GM15510 (cell line): ENCODE measurements around the gene FRMD4A.

Experiments
- POLR2A ChIP-seq: IDR thresholded peaks from 3 replicates; pipeline ENCODE4 v1.6.1; 2011; ENCODE audit warnings: borderline replicate concordance; ENCODE audit not compliant: insufficient read length; ENCODE audit errors: extremely low read depth

The FRMD4A gene

DNA sequence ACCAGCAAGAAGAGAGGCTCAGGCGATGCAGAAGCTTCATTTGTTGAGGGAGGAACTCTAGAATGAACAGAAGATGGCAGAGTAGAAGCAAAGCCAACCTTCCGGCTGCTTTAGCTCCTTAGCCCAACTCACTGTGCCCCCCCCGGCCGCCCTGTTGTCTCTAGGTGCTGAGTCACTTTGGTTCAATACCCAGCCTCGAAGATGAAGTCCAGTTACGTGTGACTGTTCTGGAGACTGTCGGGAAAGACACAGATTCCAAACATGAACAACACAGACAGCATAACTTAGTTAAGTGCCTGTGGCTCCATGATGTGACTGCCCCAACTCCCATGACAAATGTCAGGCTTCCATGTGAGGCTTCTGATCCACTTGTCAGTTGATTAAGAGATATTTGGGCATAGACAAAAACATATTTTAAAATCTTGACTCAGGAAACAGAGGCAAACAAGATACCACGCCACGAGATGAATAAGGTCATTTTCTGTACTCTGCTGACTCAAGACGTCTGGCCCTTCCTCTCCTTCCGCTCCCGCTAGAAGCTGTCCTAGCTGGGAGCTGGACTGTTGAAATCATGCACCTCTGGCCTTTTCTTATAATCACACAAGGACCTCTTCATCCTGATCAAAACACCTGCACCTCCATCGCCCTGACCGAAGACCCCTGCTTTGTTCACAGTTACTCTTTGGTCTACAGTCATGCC, 199.3 kb downstream of the FRMD4A start:
- TF ChIP-seq POLR2A = no peak

DNA sequence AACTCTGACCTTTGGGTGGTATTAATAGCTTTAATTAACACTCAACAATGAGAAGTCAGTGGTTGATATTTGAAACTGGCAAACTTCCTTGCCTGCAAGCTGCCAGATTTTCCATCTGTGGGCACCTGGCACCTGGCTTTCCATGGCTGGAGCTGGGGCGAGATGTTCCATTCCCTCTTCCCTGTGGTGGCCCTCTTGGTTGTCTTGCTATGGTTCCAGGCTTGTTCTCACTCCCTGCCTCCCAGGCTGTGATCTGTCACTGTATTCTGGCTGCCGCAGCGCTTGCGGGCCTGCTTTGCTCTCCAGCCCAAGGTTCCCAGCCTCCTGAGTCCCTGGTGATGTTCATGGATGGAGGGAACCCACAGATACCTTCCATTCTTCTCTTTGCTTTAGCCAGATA, 201.0 kb downstream of the FRMD4A start:
- TF ChIP-seq POLR2A = no peak

DNA sequence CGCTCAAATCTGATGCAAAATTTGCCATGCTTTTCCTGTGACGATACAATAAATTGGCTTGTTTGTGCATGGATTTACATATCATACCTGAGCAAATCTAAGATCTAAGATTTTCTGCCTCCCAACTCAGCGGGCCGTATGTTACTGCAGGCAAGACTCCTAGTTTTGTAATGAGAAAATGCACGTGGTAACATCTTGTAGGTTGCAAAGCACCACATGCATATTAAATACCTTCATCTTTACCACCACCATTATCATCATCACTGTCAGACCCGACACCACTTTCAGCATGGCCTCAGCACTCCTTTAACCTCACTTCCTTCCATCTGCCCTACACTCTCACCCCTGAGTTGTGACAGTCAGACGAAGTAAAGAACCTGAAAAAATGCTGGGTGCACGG, 202.2 kb downstream of the FRMD4A start:
- no peak for TF ChIP-seq POLR2A

DNA sequence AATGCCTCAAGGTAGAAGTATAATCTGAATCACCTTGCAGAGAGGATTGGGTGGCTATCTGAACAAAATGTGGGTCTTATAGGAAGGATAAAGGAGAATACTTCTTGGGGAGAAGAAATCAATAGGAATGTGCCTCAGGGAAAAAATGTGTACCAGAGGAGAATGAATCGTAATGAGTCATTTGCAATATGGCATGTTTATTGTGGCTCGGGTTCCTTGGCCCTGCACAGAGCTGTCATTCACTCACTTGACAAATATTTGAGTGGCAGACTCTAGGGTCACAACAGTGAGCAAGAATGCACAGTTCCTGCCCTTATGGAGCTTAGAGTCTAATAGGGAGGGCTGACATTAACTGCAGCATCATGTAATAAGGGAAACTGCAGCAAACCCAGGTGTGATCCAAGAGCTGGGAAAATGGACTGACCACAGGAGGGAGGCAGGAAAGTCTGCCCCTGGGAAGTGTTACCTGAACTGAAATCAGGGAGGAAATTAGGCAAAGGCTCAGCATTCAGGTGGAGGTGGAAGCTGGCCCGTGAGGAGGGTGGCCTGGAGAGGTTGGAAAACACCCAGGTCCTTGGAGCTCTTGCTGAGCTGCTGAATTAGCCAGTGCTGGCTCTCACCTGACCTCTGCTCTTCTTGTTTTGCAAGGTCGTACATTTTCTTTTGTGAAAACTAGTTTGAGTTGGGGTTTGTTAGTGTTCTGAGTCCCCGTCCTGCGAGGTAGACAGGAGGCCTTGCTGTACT, 203.9 kb downstream of the FRMD4A start:
- no peak for TF ChIP-seq POLR2A

- TF ChIP-seq POLR2A = no peak
These were observed 205.2 kb downstream of the FRMD4A start for GRCh38 chr10:14125564-14125963.

DNA sequence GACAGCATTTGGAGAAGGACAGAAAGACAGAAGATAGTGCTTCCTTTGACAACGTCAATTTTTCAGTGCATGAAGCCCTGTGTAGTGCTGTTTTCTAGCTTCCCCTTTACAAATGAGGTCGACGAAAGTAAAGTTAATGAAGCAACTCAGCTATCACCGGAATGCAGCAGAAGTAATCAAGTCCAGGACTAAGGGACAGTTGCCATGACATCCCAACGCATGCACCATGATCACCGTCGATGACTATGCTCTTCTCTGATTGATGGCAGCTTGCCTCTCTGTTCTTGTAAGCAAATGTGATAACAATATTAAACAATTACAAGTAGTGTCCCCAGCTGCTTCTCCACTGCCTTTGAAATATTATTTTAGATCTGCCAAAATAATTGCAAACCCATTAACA, 205.8 kb downstream of the FRMD4A start:
- TF ChIP-seq POLR2A = no peak

DNA sequence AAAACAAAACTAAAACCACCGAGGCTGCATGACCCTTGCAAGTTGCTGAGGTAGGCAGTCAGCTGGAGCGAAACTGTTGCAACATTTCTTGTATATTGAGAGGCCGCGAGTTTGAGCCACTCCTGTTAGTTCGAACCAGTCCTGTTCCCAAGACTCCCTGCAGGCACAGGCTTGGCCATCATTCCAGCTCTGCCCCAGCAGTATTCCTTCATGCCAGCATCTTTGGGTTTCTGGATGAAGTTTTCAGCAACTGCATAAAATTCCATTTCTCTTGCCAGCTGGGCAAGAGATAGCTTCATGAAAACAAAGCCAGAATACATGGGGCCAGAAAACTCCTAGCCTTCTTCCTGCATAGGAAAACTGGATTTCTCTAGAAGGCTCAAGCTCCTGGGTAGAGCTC, 207.6 kb downstream of the FRMD4A start:
- no peak for TF ChIP-seq POLR2A

GRCh38 chr10:14120812-14121211, 209.9 kb downstream of the FRMD4A start:
- TF ChIP-seq POLR2A = no peak

GRCh38 chr10:14118953-14119352, 211.8 kb downstream of the FRMD4A start:
- TF ChIP-seq POLR2A = no peak

- TF ChIP-seq POLR2A = no peak
These were observed 213.9 kb downstream of the FRMD4A start for GRCh38 chr10:14116837-14117236.

DNA sequence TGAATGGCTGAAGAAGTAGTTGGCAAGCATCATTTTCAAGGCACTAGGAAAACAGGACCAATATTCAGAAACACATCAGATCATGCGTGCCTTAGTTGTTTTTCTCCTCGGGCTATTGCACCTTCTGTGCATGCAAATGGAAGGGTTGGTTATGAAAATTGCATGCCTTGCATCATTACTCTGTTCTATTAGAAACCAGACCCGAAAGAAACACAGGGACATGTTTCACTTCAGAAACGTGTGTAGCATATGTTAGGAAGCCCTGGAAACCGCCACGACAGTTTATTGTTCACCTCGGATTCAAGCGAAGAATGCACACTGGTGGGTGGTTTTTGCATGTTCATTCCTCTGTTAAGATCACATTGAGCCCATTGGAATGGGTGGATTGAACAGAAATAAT, 214.7 kb downstream of the FRMD4A start:
- no peak for TF ChIP-seq POLR2A

DNA sequence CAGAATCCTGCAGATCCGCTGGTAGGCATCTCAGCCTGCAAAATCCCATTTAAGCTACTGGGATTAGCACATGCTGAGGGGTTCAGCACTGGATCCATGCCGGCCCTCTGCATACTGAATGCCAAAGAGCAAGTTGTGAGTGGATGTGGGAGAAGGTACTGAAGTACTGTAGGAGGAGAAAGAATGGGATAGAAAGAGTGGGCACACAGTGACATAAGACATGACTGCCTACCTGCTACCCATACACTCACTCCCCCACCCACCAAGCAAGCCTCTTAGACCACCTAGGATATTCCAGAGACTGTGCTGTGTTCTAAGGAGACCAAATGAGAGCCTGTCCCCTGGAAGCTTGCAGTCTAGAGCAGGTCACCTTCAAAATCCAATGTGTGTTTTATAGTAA, 215.9 kb downstream of the FRMD4A start:
- no peak for TF ChIP-seq POLR2A

DNA sequence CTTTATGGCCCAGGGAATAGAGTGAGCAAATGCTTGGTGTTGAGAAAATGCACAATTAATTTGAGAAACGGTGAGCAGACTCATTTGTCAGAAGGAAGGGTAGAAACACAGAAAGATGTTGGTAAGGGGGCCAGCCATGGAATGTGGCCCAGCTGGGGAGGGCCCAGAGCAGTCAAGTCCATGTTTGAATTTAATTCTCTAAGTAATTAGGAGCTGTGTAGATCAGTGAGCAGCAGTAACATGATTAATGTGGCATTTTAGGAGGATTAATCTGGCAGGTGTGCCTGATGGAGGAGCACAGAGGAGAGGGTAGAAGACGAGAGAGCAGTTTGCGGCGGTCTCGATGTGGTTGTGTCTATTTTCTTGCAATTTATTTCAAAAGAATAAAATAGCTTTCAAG, 218.7 kb downstream of the FRMD4A start:
- no peak for TF ChIP-seq POLR2A

DNA sequence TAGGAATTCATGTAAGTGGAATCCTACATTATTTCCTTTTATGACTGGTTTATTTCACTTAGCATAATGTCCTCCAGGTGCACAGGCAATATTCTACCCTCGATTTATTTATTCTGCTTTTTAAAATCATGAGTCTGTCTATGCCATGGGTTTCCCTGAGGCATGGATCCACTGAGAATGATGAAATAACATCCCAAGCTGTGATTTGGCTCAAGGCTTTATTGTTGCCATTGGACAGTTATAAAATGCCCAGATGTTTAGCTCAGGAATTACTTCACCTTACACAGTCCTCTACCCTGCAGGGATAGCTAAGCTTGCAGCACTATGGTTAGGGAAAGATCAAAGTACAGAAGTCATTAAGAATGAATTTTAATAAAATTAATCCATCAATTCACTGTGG, 219.5 kb downstream of the FRMD4A start:
- TF ChIP-seq POLR2A = no peak

DNA sequence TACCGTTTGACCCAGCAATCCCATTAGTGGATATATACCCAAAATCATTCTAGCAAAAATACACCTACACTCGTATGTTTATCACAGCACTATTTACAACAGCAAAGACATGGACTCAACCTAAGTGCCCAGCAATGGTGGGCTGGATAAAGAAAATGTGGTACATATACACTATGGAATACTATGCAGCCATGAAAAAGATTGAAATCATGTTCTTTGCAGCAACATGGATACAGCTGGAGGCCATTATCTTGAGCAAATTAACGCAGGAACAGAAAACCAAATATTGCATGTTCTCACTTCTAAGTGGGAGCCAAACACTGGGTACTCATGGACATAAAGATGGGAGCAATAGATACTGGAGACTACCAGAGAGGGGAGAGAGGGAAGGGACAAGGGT, 223.9 kb downstream of the FRMD4A start:
- no peak for TF ChIP-seq POLR2A

DNA sequence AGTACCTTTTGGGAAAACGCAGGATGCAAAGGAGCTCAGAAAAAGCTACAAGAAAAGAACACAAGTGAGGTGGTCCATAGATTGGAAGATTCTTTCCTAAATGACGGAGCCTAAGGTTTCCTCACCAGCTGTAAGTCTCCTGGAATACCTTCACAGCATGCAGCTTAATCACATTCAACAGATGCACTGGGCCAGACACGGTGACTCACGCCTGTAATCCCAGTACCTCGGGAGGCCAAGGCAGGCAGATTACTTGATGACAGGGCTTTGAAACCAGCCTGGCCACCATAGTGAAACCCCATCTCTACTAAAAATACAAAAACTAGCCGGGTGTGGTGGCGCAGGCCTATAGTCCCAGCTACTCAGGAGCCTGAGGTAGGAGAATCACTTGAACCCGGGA, 228.7 kb downstream of the FRMD4A start:
- no peak for TF ChIP-seq POLR2A
